IMR-90 (cell line): Measurements from ENCODE around the gene THPO. TPM values are rescaled to one million over a fixed set of nuclear protein-coding genes. Genes with fewer than 3 reads are reported as not detected.

ENCODE experiments used
- ATAC-seq: fragments of 200-7000 bp; cut with Tn5 transposase; 2 replicates; pipeline ENCODE4 v1.9.1; 2020; ENCODE audit warnings: low read depth, mild to moderate bottlenecking, moderate library complexity
- BruUV-seq: library from RNA; stranded (reverse); fragments of 400-500 nt; replicated peaks from 2 replicates; lab custom pipeline; 2021; lab: Mats Ljungman, UMichigan
- CTCF ChIA-PET: fragments of 300-600 bp; formaldehyde crosslinking; extraction: SDS; loops from one replicate; lab custom pipeline; 2021; ENCODE audit warnings: antibody characterized with exemption; lab: Yijun Ruan, JAX
- POLR2A ChIA-PET: fragments of 300-600 bp; sonication (Branson Sonifier 250); formaldehyde crosslinking; loops from one replicate; lab custom pipeline; 2022; ENCODE audit warnings: antibody characterized with exemption; ENCODE audit not compliant: unreplicated experiment; lab: Charles Lee
- DNase-seq: peaks from one replicate; pipeline ENCODE4 v3.0.0; 2013
- H2AFZ ChIP-seq: replicated peaks from 2 replicates; pipeline ENCODE3; 2013; ENCODE audit warnings: low read length, mild to moderate bottlenecking; ENCODE audit not compliant: poor library complexity
- H2AK5ac ChIP-seq: 2 replicates; pipeline ENCODE4 v1.6.1; 2013; ENCODE audit warnings: low read depth, low read length, inconsistent platforms
- H2AK9ac ChIP-seq: replicated peaks from 2 replicates; pipeline ENCODE3; 2013; ENCODE audit warnings: mild to moderate bottlenecking, low read depth, low read length, moderate library complexity; ENCODE audit not compliant: poor library complexity
- H2BK120ac ChIP-seq: 2 replicates; pipeline ENCODE4 v1.6.1; 2013; ENCODE audit warnings: low read depth, low read length, inconsistent platforms
- H2BK15ac ChIP-seq: 3 replicates; pipeline ENCODE4 v1.6.1; 2013; ENCODE audit warnings: low read depth, low read length, inconsistent platforms
- H2BK20ac ChIP-seq: 2 replicates; pipeline ENCODE4 v1.6.1; 2013; ENCODE audit warnings: low read depth, mild to moderate bottlenecking, inconsistent platforms, low read length, moderate library complexity
- H2BK5ac ChIP-seq: 2 replicates; pipeline ENCODE4 v1.6.1; 2013; ENCODE audit warnings: mild to moderate bottlenecking, low read depth, low read length, inconsistent platforms; ENCODE audit not compliant: poor library complexity, severe bottlenecking
- H3K14ac ChIP-seq: replicated peaks from 2 replicates; pipeline ENCODE4 v1.6.1; 2013; ENCODE audit warnings: low read depth, low read length, inconsistent platforms
- H3K18ac ChIP-seq: 2 replicates; pipeline ENCODE4 v1.6.1; 2013; ENCODE audit warnings: low read depth, low read length, control low read depth
- H3K23ac ChIP-seq: 2 replicates; pipeline ENCODE4 v1.6.1; 2013; ENCODE audit warnings: low read depth, low read length, inconsistent platforms
- H3K27ac ChIP-seq: 2 replicates; pipeline ENCODE4 v1.5.1; 2013; ENCODE audit warnings: mild to moderate bottlenecking, control low read depth, low read length; ENCODE audit not compliant: insufficient read depth
- H3K27me3 ChIP-seq: 2 replicates; pipeline ENCODE4 v1.6.1; 2013; ENCODE audit warnings: low read length; ENCODE audit not compliant: control insufficient read depth, insufficient read depth
- H3K36me3 ChIP-seq: 2 replicates; pipeline ENCODE4 v1.6.1; 2013; ENCODE audit warnings: low read length, mixed read lengths; ENCODE audit not compliant: control insufficient read depth, insufficient read depth
- H3K4ac ChIP-seq: 2 replicates; pipeline ENCODE4 v1.6.1; 2013; ENCODE audit warnings: low read depth, low read length, inconsistent platforms
- H3K4me1 ChIP-seq: 2 replicates; pipeline ENCODE4 v1.6.1; 2013; ENCODE audit warnings: low read length, mixed read lengths; ENCODE audit not compliant: control insufficient read depth, insufficient read depth
- H3K4me2 ChIP-seq: 2 replicates; pipeline ENCODE4 v1.6.1; 2013; ENCODE audit warnings: low read depth, mild to moderate bottlenecking, control low read depth, low read length, moderate library complexity
- H3K4me3 ChIP-seq: 2 replicates; pipeline ENCODE4 v1.5.1; 2013; ENCODE audit warnings: low read depth, mild to moderate bottlenecking, control low read depth, low read length, moderate library complexity; ENCODE audit not compliant: insufficient read depth
- H3K56ac ChIP-seq: 2 replicates; pipeline ENCODE4 v1.6.1; 2013; ENCODE audit warnings: low read length, inconsistent platforms; ENCODE audit not compliant: insufficient read depth; ENCODE audit errors: extremely low read depth
- H3K79me1 ChIP-seq, 2 experiments: 2 replicates each; pipeline ENCODE4 v1.6.1; 2013; ENCODE audit warnings: low read length in 2 of 2, inconsistent platforms in 1 of 2, low read depth in 1 of 2
- H3K9ac ChIP-seq: 2 replicates; pipeline ENCODE4 v1.6.1; 2013; ENCODE audit warnings: low read depth, low read length, control low read depth
- H3K9me1 ChIP-seq: 2 replicates; pipeline ENCODE4 v1.6.1; 2013; ENCODE audit warnings: low read length, inconsistent platforms; ENCODE audit not compliant: insufficient read depth
- H3K9me3 ChIP-seq: 2 replicates; pipeline ENCODE4 v1.6.1; 2013; ENCODE audit warnings: low read length; ENCODE audit not compliant: control insufficient read depth, insufficient read depth
- H4K20me1 ChIP-seq: 2 replicates; pipeline ENCODE4 v1.6.1; 2013; ENCODE audit warnings: low read length, inconsistent platforms; ENCODE audit not compliant: insufficient read depth
- H4K5ac ChIP-seq: 2 replicates; pipeline ENCODE4 v1.6.1; 2013; ENCODE audit warnings: mild to moderate bottlenecking, low read depth, low read length, control low read depth
- H4K8ac ChIP-seq, 2 experiments: 2 replicates each; pipeline ENCODE4 v1.6.1; 2013; ENCODE audit warnings: low read depth in 2 of 2, low read length in 2 of 2, control low read depth in 1 of 2, inconsistent platforms in 1 of 2
- H4K91ac ChIP-seq: 2 replicates; pipeline ENCODE4 v1.6.1; 2013; ENCODE audit warnings: low read depth, low read length, inconsistent platforms; ENCODE audit not compliant: insufficient read depth
- BHLHE40 ChIP-seq: fragments of 150-350 bp; IDR thresholded peaks from 2 replicates; pipeline ENCODE4 v1.6.1; 2016; ENCODE audit warnings: mild to moderate bottlenecking, low read depth, low read length
- CEBPB ChIP-seq: IDR thresholded peaks from 2 replicates; pipeline ENCODE4 v1.6.1; 2012; ENCODE audit warnings: low read depth, low read length, improper control_type of control experiment
- CHD1 ChIP-seq: IDR thresholded peaks from 2 replicates; pipeline ENCODE4 v1.6.1; 2012; ENCODE audit warnings: low read depth, low read length, improper control_type of control experiment
- CTCF ChIP-seq: conservative IDR thresholded peaks from 2 replicates; pipeline ENCODE4 v1.5.1; 2012; ENCODE audit warnings: mild to moderate bottlenecking, low read depth, low read length, improper control_type of control experiment
- ELK1 ChIP-seq: fragments of 150-350 bp; IDR thresholded peaks from 2 replicates; pipeline ENCODE4 v1.6.1; 2016; ENCODE audit warnings: low read depth, mild to moderate bottlenecking, low read length, moderate library complexity, borderline replicate concordance
- FOS ChIP-seq: fragments of 150-350 bp; IDR thresholded peaks from 2 replicates; pipeline ENCODE4 v1.6.1; 2016; ENCODE audit warnings: low read depth, low read length
- MAFK ChIP-seq: IDR thresholded peaks from 2 replicates; pipeline ENCODE4 v1.6.1; 2012; ENCODE audit warnings: low read depth, low read length, improper control_type of control experiment
- MAZ ChIP-seq: IDR thresholded peaks from 2 replicates; pipeline ENCODE4 v1.6.1; 2012; ENCODE audit warnings: low read depth, mild to moderate bottlenecking, low read length, improper control_type of control experiment, moderate library complexity, borderline replicate concordance
- MXI1 ChIP-seq: IDR thresholded peaks from 2 replicates; pipeline ENCODE4 v1.6.1; 2012; ENCODE audit warnings: low read depth, mild to moderate bottlenecking, low read length, moderate library complexity, borderline replicate concordance
- NFE2L2 ChIP-seq: fragments of 150-350 bp; IDR thresholded peaks from 2 replicates; pipeline ENCODE4 v1.6.1; 2016; ENCODE audit warnings: low read depth, mild to moderate bottlenecking, low read length
- POLR2A ChIP-seq: IDR thresholded peaks from 2 replicates; pipeline ENCODE4 v1.6.1; 2012; ENCODE audit warnings: mild to moderate bottlenecking, low read depth, low read length
- RAD21 ChIP-seq: IDR thresholded peaks from 2 replicates; pipeline ENCODE4 v1.6.1; 2012; ENCODE audit warnings: low read length, improper control_type of control experiment
- RFX5 ChIP-seq: IDR thresholded peaks from 2 replicates; pipeline ENCODE4 v1.8.0; 2012; ENCODE audit warnings: low read depth, mild to moderate bottlenecking, low read length, moderate library complexity
- SMC3 ChIP-seq: fragments of 150-350 bp; IDR thresholded peaks from 2 replicates; pipeline ENCODE4 v1.6.1; 2016; ENCODE audit warnings: low read depth, mild to moderate bottlenecking, antibody characterized with exemption, low read length, moderate library complexity
- USF2 ChIP-seq: fragments of 150-350 bp; IDR thresholded peaks from 2 replicates; pipeline ENCODE4 v1.6.1; 2017; ENCODE audit warnings: mild to moderate bottlenecking, antibody characterized with exemption, low read length, low read depth
- WGBS, 2 experiments: methylation state at CpG; one replicate each; pipeline versions ENCODE4 v1.1.5 to v1.1.7; 2013; ENCODE audit warnings: missing lambda C conversion rate in 2 of 2; ENCODE audit not compliant: insufficient read length in 1 of 2; ENCODE audit errors: extremely low coverage in 2 of 2; 5-methylcytosine and 5-hydroxymethylcytosine counted together
- dilution Hi-C: fragments of 300-500 bp; cut with HindIII; formaldehyde crosslinking; loops from one replicate; pipeline ENCODE4 v1.14.3; 2018; ENCODE audit warnings: low sequenced_read_pairs; ENCODE audit not compliant: unreplicated experiment
- in situ Hi-C: fragments of 300-500 bp; cut with MboI; formaldehyde crosslinking; loops from 3 replicates; pipeline ENCODE4 v1.14.3; 2019; ENCODE audit warnings: low sequenced_read_pairs, inconsistent platforms, mixed read lengths
- intact Hi-C: fragments of 100-400 bp; cut with micrococcal nuclease; formaldehyde crosslinking; loops from 2 replicates; pipeline ENCODE4 v1.10.0; 2022
- polyA plus RNA-seq, 3 experiments: library from polyadenylated mRNA; depleted of rRNA; stranded (reverse); fragments of >200 nt; gene quantifications; 2 replicates each; pipeline ENCODE4 v1.2.3, GENCODE V29; 2012; ENCODE audit warnings: low replicate concordance in 1 of 3
- total RNA-seq: library from RNA; depleted of rRNA; stranded (reverse); fragments of >200 nt; gene quantifications from 2 replicates; pipeline ENCODE4 v1.2.3, GENCODE V29; 2012

THPO gene
- total and polyA plus RNA-seq, 2 of the 4 experiments (the other 2 are of a cell fraction): not detected

- H3K9ac ChIP-seq: no peak overlapping the region
- POLR2A ChIA-PET: interaction anchor here (0.5 kb wide), 1 partner anchor 27 kb away, joined by 5 read pairs; no protein-coding TSS in a partner anchor
- 80% methylated on average over 1 of the region's 14 CpGs; no CpG with 5 or more reads in 1 of the 2 experiments for WGBS, 2 experiments
- H3K36me3 ChIP-seq: peaks cover 6% of the 10 kb centered on the region
- peaks cover 5 to 25% of the 10 kb centered on the region in 2 experiments for H3K79me1 ChIP-seq
- H3K9me1 ChIP-seq: peaks cover 18% of the 10 kb centered on the region; the same call in 1 of the 2 replicates
- H2AFZ ChIP-seq: no peak overlapping the region
- H4K5ac ChIP-seq: no peak overlapping the region
- no peak overlapping the region for H3K14ac ChIP-seq
- intact Hi-C loops: no loop called here
- H2BK20ac ChIP-seq: no peak overlapping the region
- H2BK5ac ChIP-seq: no peak overlapping the region
- H3K9me3 ChIP-seq: no peaks in the 10 kb centered on the region
- H3K27ac ChIP-seq: no peak overlapping the region
- no peak overlapping the region for H3K56ac ChIP-seq
- no peak overlapping the region for H4K8ac ChIP-seq
- H3K18ac ChIP-seq: no peak overlapping the region
- H3K4me2 ChIP-seq: no peak overlapping the region
- no peaks in the 10 kb centered on the region for H3K27me3 ChIP-seq
- dilution Hi-C loops: loop anchor here (25.0 kb wide), 1 partner anchor 178 kb away; no protein-coding TSS in a partner anchor
- in situ Hi-C loops: no loop called here
- no TSS peak for BruUV-seq
- DNase-seq: no peak
- H2AK5ac ChIP-seq: no peak overlapping the region
- no peak overlapping the region for H2BK15ac ChIP-seq
- H3K23ac ChIP-seq: no peak overlapping the region
- CTCF ChIA-PET: interaction anchor here (0.9 kb wide), 1 partner anchor 155 kb away, joined by 3 read pairs; no protein-coding TSS in a partner anchor
- H4K91ac ChIP-seq: no peak overlapping the region
- no peak for ATAC-seq
- H4K20me1 ChIP-seq: peaks cover 10% of the 10 kb centered on the region
- H2AK9ac ChIP-seq: no peak overlapping the region
- H3K4me1 ChIP-seq: peaks cover 7% of the 10 kb centered on the region
- no peak overlapping the region for H3K4ac ChIP-seq
- TF ChIP-seq RFX5 (no peak), ELK1 (no peak), MAZ (no peak), BHLHE40 (no peak), POLR2A (no peak), USF2 (no peak), RAD21 (no peak), MAFK (no peak), FOS (no peak), CEBPB (no peak), CTCF (no peak), CHD1 (no peak), NFE2L2 (no peak), MXI1 (no peak), SMC3 (no peak)
- no peak overlapping the region for H2BK120ac ChIP-seq
- no peak overlapping the region for H3K4me3 ChIP-seq
These were observed 19.1 kb downstream of the THPO start for GRCh38 chr3:184358921-184359350.
